ENCODE data around the gene B3GLCT.

Gene B3GLCT

DNA sequence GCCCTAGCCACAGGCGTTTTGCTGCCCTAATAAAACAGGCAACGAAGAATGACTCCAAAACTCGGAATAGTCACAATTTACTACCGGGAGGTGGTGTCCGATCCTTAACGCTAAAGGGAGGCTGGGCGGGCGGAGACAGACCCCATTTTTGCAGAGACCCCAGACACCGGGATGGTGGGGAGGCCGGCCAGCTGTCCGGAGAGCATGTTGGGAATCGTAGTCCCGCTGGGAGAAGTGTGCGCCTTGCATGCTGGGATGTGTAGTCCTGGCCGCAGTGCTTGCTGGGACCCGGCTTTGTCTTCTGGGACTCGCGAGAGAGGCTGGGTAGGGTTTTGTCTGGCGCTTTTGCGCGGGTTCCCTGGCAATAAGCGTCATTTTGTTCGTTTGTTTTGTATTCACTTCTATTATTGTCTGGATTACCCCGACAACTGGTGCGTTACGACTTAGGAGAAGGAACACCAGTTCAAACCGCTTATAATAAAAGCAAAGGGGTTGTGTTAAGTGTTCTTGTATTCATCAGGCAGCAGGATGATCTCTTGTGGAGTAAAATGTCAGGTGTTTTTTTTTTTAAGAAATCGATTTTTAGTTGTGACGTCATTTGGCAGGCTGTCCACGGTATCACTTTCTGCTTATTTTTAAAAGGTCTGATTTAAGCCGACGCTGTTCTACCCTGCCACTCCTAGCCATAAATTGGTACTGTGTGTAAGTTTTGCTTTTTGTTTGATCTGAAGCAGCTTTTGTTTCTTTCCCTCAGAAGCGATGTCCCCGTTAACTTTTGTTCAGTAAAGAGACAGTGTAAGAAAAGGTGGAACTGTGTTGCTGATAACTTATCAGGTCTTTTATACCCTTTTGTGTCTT lies 37.4 kb upstream of the B3GLCT start:
- Histone ChIP-seq H2BK12ac (ENCODE audit: low read length) (no peak overlapping the region), H3K18ac (ENCODE audit: low read length) (no peak overlapping the region), H3K14ac (ENCODE audit: low read length) (no peak overlapping the region), H4K8ac (ENCODE audit: low read depth, low read length) (no peak overlapping the region), H3K4me3 (ENCODE audit: low read length in 2 of 2) (peak overlapping the region; percentile 82 to 95), H2AFZ (ENCODE audit: low read length) (peak overlapping the region; percentile 98), H2AK5ac (ENCODE audit: low read depth, low read length) (no peak overlapping the region), H3K4me2 (ENCODE audit: insufficient read depth, low read length, poor library complexity, severe bottlenecking) (peak overlapping the region; percentile 56), H3K27ac (replicated peaks; ENCODE audit: low read length) (no peak overlapping the region), H3K9me3 (replicated peaks in 1 of 2; ENCODE audit: control insufficient read depth in 2 of 2, insufficient read depth in 1 of 2, low read depth in 1 of 2, low read length in 2 of 2) (no peaks in the 10 kb centered on the region), H2BK5ac (ENCODE audit: low read length) (peak overlapping the region; percentile 93), H3K36me3 (replicated peaks in 1 of 2; ENCODE audit: control insufficient read depth in 2 of 2, insufficient read depth in 2 of 2, low read length in 2 of 2) (peaks cover 0 to 21% of the 10 kb centered on the region in 2 donors), H3K9ac (ENCODE audit: low read depth, low read length, poor library complexity) (no peak overlapping the region), H4K91ac (ENCODE audit: low read depth, low read length, poor library complexity) (no peak overlapping the region), H3K4me1 (ENCODE audit: control insufficient read depth in 2 of 2, insufficient read depth in 1 of 2, low read depth in 1 of 2, low read length in 2 of 2) (peaks cover 0 to 16% of the 10 kb centered on the region in 2 donors), H2BK15ac (ENCODE audit: low read length) (no peak overlapping the region), H2BK120ac (ENCODE audit: low read depth, low read length) (no peak overlapping the region), H3K4ac (ENCODE audit: low read length) (no peak overlapping the region), H3K23ac (ENCODE audit: low read depth, low read length, poor library complexity) (no peak overlapping the region), H3K79me1 (ENCODE audit: low read depth, low read length) (peaks cover 5% of the 10 kb centered on the region), H3K27me3 (ENCODE audit: control insufficient read depth in 3 of 3, insufficient read depth in 3 of 3, low read depth in 1 of 3, low read length in 3 of 3) (no peaks in the 10 kb centered on the region)
- DNase-seq (ENCODE audit: low spot score): peak; percentile 95
- no CpG with 5 or more reads among the region's 34 CpGs for WGBS, 2 donors (ENCODE audit: extremely low coverage in 2 of 2, insufficient read length in 2 of 2, insufficient replicate concordance in 1 of 2)

- Histone ChIP-seq H3K27ac (replicated peaks; ENCODE audit: low read length) (no peak overlapping the region), H3K79me1 (ENCODE audit: low read depth, low read length) (peaks cover 1% of the 10 kb centered on the region), H2BK12ac (ENCODE audit: low read length) (no peak overlapping the region), H4K91ac (ENCODE audit: low read depth, low read length, poor library complexity) (no peak overlapping the region), H3K36me3 (replicated peaks in 1 of 2; ENCODE audit: control insufficient read depth in 2 of 2, insufficient read depth in 2 of 2, low read length in 2 of 2) (no peaks in the 10 kb centered on the region), H3K27me3 (ENCODE audit: control insufficient read depth in 3 of 3, insufficient read depth in 3 of 3, low read depth in 1 of 3, low read length in 3 of 3) (no peaks in the 10 kb centered on the region), H3K4me2 (ENCODE audit: insufficient read depth, low read length, poor library complexity, severe bottlenecking) (no peak overlapping the region), H3K14ac (ENCODE audit: low read length) (no peak overlapping the region), H2AFZ (ENCODE audit: low read length) (no peak overlapping the region), H2BK5ac (ENCODE audit: low read length) (no peak overlapping the region), H3K4me3 (ENCODE audit: low read length in 2 of 2) (no peak overlapping the region), H3K18ac (ENCODE audit: low read length) (no peak overlapping the region), H2AK5ac (ENCODE audit: low read depth, low read length) (no peak overlapping the region), H2BK120ac (ENCODE audit: low read depth, low read length) (no peak overlapping the region), H2BK15ac (ENCODE audit: low read length) (no peak overlapping the region), H3K4ac (ENCODE audit: low read length) (no peak overlapping the region), H3K4me1 (ENCODE audit: control insufficient read depth in 2 of 2, insufficient read depth in 1 of 2, low read depth in 1 of 2, low read length in 2 of 2) (peaks cover 0 to 9% of the 10 kb centered on the region in 2 donors), H3K9ac (ENCODE audit: low read depth, low read length, poor library complexity) (no peak overlapping the region), H4K8ac (ENCODE audit: low read depth, low read length) (no peak overlapping the region), H3K23ac (ENCODE audit: low read depth, low read length, poor library complexity) (no peak overlapping the region), H3K9me3 (replicated peaks in 1 of 2; ENCODE audit: control insufficient read depth in 2 of 2, insufficient read depth in 1 of 2, low read depth in 1 of 2, low read length in 2 of 2) (no peaks in the 10 kb centered on the region)
- no CpG with 5 or more reads among the region's 3 CpGs for WGBS, 2 donors (ENCODE audit: extremely low coverage in 2 of 2, insufficient read length in 2 of 2, insufficient replicate concordance in 1 of 2)
- DNase-seq (ENCODE audit: low spot score): no peak
Measured at GRCh38 chr13:31166591-31166990, 33.2 kb upstream of the B3GLCT start.

DNA sequence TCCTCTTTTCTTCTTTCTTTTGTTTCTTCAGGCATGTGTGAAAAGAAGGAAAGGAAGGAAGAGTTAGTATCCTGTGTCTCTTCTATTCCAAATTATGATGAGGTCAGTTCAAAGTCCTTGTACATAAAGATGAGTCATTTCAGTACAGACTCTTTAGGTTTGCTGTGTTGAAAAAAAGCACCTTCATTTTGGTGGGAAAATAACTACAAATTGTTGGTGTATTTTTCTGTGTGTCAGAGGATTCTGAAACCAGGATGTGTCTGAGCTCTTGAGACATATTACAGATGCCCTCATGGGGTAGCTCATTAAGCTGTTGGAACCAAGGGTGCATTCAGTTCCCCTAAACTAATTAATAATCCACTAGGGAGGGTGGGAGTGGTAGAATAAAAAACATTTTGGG lies 32.3 kb upstream of the B3GLCT start:
- H2BK15ac ChIP-seq (ENCODE audit: low read length): no peak overlapping the region
- H3K4ac ChIP-seq (ENCODE audit: low read length): no peak overlapping the region
- H2BK5ac ChIP-seq (ENCODE audit: low read length): no peak overlapping the region
- H3K14ac ChIP-seq (ENCODE audit: low read length): no peak overlapping the region
- no peaks in the 10 kb centered on the region for H3K27me3 ChIP-seq (ENCODE audit: control insufficient read depth in 3 of 3, insufficient read depth in 3 of 3, low read depth in 1 of 3, low read length in 3 of 3)
- no peak overlapping the region for H3K18ac ChIP-seq (ENCODE audit: low read length)
- no peak for DNase-seq (ENCODE audit: low spot score)
- peaks cover 0 to 9% of the 10 kb centered on the region in 2 donors for H3K4me1 ChIP-seq (ENCODE audit: control insufficient read depth in 2 of 2, insufficient read depth in 1 of 2, low read depth in 1 of 2, low read length in 2 of 2)
- no peak overlapping the region for H4K8ac ChIP-seq (ENCODE audit: low read depth, low read length)
- no peak overlapping the region for H4K91ac ChIP-seq (ENCODE audit: low read depth, low read length, poor library complexity)
- H3K23ac ChIP-seq (ENCODE audit: low read depth, low read length, poor library complexity): no peak overlapping the region
- H2BK12ac ChIP-seq (ENCODE audit: low read length): no peak overlapping the region
- no peak overlapping the region for H2AK5ac ChIP-seq (ENCODE audit: low read depth, low read length)
- H3K79me1 ChIP-seq (ENCODE audit: low read depth, low read length): peaks cover 1% of the 10 kb centered on the region
- H2BK120ac ChIP-seq (ENCODE audit: low read depth, low read length): no peak overlapping the region
- H3K9me3 ChIP-seq (replicated peaks in 1 of 2; ENCODE audit: control insufficient read depth in 2 of 2, insufficient read depth in 1 of 2, low read depth in 1 of 2, low read length in 2 of 2): no peaks in the 10 kb centered on the region
- no peak overlapping the region for H3K4me3 ChIP-seq (ENCODE audit: low read length in 2 of 2)
- no peak overlapping the region for H2AFZ ChIP-seq (ENCODE audit: low read length)
- H3K4me2 ChIP-seq (ENCODE audit: insufficient read depth, low read length, poor library complexity, severe bottlenecking): no peak overlapping the region
- no peak overlapping the region for H3K27ac ChIP-seq (replicated peaks; ENCODE audit: low read length)
- H3K36me3 ChIP-seq (replicated peaks in 1 of 2; ENCODE audit: control insufficient read depth in 2 of 2, insufficient read depth in 2 of 2, low read length in 2 of 2): no peaks in the 10 kb centered on the region
- no peak overlapping the region for H3K9ac ChIP-seq (ENCODE audit: low read depth, low read length, poor library complexity)

DNA sequence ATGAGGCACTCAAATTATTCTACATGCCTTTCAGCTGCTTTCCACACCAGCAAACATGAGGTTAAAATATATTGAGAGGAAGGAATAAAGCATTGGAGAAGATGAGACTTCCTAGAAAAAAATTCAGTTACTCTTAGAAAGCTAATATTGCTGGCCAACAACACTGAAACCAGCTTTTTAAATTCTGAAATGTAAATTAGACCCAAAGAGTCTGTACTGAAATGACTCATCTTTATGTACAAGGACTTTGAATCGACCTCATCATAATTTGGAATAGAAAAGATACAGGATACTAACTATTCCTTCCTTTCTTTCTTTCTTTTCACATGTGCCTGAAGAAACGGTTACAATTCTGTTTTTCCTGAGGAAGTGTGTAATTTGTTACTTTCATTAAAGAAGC lies 31.6 kb upstream of the B3GLCT start:
- no CpG with 5 or more reads among the region's 2 CpGs for WGBS, 2 donors (ENCODE audit: extremely low coverage in 2 of 2, insufficient read length in 2 of 2, insufficient replicate concordance in 1 of 2)

More for the DNA sequence above, 31.6 kb upstream of the B3GLCT start:
- Histone ChIP-seq H3K18ac (ENCODE audit: low read length) (no peak overlapping the region), H4K91ac (ENCODE audit: low read depth, low read length, poor library complexity) (no peak overlapping the region), H3K9ac (ENCODE audit: low read depth, low read length, poor library complexity) (no peak overlapping the region), H4K8ac (ENCODE audit: low read depth, low read length) (no peak overlapping the region), H2BK15ac (ENCODE audit: low read length) (no peak overlapping the region), H2BK120ac (ENCODE audit: low read depth, low read length) (no peak overlapping the region), H2BK12ac (ENCODE audit: low read length) (no peak overlapping the region), H3K14ac (ENCODE audit: low read length) (no peak overlapping the region), H3K23ac (ENCODE audit: low read depth, low read length, poor library complexity) (no peak overlapping the region), H3K4me1 (ENCODE audit: control insufficient read depth in 2 of 2, insufficient read depth in 1 of 2, low read depth in 1 of 2, low read length in 2 of 2) (peaks cover 0 to 4% of the 10 kb centered on the region in 2 donors), H3K4me3 (ENCODE audit: low read length in 2 of 2) (no peak overlapping the region), H3K36me3 (replicated peaks in 1 of 2; ENCODE audit: control insufficient read depth in 2 of 2, insufficient read depth in 2 of 2, low read length in 2 of 2) (no peaks in the 10 kb centered on the region), H2AK5ac (ENCODE audit: low read depth, low read length) (no peak overlapping the region), H2BK5ac (ENCODE audit: low read length) (no peak overlapping the region), H3K4ac (ENCODE audit: low read length) (no peak overlapping the region), H3K79me1 (ENCODE audit: low read depth, low read length) (peaks cover 1% of the 10 kb centered on the region), H3K27me3 (ENCODE audit: control insufficient read depth in 3 of 3, insufficient read depth in 3 of 3, low read depth in 1 of 3, low read length in 3 of 3) (no peaks in the 10 kb centered on the region), H3K9me3 (replicated peaks in 1 of 2; ENCODE audit: control insufficient read depth in 2 of 2, insufficient read depth in 1 of 2, low read depth in 1 of 2, low read length in 2 of 2) (no peaks in the 10 kb centered on the region), H3K4me2 (ENCODE audit: insufficient read depth, low read length, poor library complexity, severe bottlenecking) (no peak overlapping the region), H2AFZ (ENCODE audit: low read length) (peak overlapping the region; percentile 27), H3K27ac (replicated peaks; ENCODE audit: low read length) (no peak overlapping the region)
- DNase-seq (ENCODE audit: low spot score): no peak

All from neuronal stem cell (in vitro differentiated cells).